Suprapubic skin (tissue), 4 donors: ENCODE data around the gene ABCA13.

ENCODE experiments used
- CTCF ChIP-seq, 2 donors: fragments of 200-600 bp in 1 of 2; fragments of 450-650 bp in 1 of 2; sonication (generic) in 1 of 2; IDR thresholded peaks; one replicate each; pipeline ENCODE4 v1.5.1; 2016 to 2019; ENCODE audit warnings: antibody characterized with exemption in 2 of 2, mild to moderate bottlenecking in 1 of 2, moderate library complexity in 1 of 2
- POLR2A ChIP-seq, 2 donors: fragments of 450-650 bp; IDR thresholded peaks; one replicate each; pipeline ENCODE4 v1.6.1; 2017; ENCODE audit warnings: antibody characterized with exemption in 2 of 2, mild to moderate bottlenecking in 2 of 2, moderate library complexity in 2 of 2
- POLR2AphosphoS5 ChIP-seq, 3 donors: sonication (generic); formaldehyde crosslinking; IDR thresholded peaks; one replicate each; pipeline ENCODE4 v1.6.1; 2017; ENCODE audit warnings: antibody characterized with exemption in 3 of 3

- TF ChIP-seq CTCF (IDR thresholded peaks at IDR 0.05) (no peak), POLR2A (IDR thresholded peaks at IDR 0.05) (no peak), POLR2AphosphoS5 (IDR thresholded peaks at IDR 0.05) (no peak)
Observed at GRCh38 chr7:48664241-48664640, 493.0 kb downstream of the ABCA13 start.
